HG03469 (cell line): ENCODE results near the gene TBC1D7.

Source experiments
- ATAC-seq: cut with Tn5 transposase; IDR thresholded peaks from one replicate; pipeline ENCODE4 v1.9.1; 2021; ENCODE audit warnings: mild to moderate bottlenecking, moderate library complexity, moderate number of reproducible peaks; ENCODE audit not compliant: unreplicated experiment

TBC1D7 gene

DNA sequence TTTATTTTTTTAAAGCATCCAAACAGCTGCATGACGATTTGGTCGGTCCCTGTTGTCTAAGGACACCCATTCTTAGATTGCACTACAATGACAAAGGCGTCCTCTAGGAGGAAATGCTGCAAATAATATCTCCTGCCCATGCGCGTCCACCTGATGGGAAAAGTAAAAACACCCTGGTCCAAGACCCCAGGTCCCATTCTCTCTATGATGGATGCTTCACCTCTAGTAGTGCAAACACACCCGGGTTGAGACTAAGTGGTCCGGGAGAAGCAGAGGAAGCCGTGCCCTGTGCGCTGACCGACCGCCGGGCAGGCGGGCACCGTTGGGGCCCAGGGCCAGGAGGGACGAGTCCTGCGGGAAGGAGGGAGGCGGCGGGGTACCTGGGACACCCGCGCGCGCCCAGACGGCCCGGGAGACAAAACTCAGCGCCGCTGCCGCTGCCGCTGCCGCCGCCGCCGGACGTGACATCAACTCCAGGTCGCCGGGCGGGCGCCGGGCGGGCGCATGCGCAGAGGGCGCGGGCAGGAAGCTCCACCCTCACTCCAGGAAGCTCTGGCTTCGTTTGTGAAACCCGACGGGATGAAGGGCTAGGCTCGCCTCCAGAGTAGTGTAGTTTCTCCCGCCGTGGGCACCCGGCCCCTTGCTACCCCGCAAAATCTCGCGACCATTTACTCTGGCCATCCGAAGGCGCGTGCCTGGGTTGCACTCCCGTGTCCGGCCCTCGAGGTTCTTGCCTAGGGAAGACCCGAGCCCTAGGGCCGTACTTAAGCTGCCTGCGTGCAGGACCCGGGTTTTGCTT, at the start of gene TBC1D7:
Gene TBC1D7 (minus strand): TSS at position 462 of the 799 bp plus-strand sequence. CDS start 1,639 bp downstream, outside the sequence.
- peak; percentile 58 for ATAC-seq

GRCh38 chr6:13377054-13377758, 48.9 kb upstream of the TBC1D7 start:
- ATAC-seq, result no peak

- ATAC-seq, result peak; percentile 47
Observed at GRCh38 chr6:13375360-13375878, 47.1 kb upstream of the TBC1D7 start.

DNA sequence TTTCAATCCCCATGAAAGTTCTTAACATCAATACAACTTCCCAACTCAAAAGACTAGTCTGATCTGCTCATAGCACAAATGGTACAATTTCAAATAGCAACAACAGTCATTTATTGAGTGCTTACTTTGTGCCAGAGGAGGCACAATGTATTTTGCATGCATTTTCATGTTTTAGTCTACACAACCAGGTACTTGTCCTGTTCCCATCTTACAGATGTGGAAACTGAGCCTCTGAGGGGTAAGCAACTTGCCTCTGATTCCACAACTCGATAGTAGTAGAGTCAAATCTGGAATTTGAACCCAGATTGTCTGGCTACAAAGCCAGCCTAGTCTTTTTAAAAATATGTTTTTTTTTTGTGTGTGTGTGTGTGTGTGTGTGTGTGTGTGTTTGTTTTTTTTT, 45.6 kb upstream of the TBC1D7 start:
- ATAC-seq, result no peak

DNA sequence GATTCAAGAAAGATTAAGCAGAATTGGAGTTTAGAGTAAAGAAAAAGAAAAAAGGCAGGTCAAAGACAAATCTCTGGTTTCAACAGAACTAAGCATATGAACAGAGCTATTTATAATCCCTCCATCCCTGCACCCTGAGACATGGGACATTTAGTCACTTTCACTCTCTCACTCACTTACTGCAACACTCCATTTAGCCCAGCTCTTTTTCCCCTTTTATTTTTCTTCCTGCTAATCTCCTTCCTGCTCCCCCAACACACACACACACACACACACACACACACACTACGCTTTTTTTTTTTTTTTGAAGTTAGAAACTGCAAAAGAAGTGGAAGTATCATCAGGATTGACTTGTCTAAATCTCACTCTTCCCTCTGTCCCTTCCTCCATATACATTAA, 45.1 kb upstream of the TBC1D7 start:
- ATAC-seq, result no peak

DNA sequence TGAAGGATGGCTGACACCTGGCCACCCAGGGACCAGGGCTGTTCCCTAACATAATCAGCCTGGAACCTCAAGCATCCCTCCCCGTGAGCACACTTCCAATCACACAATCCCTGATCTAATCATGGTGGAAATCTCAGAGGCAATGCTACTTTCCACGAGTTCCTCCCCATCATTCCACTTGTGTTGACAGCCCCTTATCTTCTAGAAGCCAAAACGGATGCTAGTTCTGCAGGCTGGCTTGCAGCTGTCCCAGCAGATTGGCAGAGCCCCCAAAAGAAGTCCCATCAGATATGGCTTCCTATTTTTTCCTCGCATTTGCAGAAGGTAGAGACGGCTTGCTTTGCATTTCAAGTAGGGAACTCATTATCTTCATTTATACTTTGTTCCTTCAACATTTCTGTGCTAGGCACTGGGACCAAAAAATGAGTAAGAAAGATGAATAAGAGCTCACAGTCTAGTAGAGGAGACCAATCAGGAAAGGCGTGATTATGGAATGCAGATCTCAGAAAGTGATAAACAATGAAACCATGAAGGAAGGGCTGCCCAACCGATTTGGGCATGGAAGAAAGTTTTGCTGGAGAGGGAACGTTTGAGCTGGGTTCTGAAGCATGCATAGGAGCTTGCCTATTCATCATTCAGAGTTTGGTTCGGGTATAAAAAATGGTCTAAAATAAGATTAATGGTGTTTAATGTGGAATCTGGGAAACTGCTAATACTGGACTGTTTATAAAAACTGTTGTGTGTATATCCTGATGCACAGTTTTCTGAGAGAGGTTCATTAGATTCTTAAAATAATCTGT, 44.6 kb upstream of the TBC1D7 start:
- ATAC-seq, result no peak

- ATAC-seq, result no peak
Observed at GRCh38 chr6:13372076-13372475, 43.7 kb upstream of the TBC1D7 start.

GRCh38 chr6:13371421-13372072, 43.2 kb upstream of the TBC1D7 start:
- ATAC-seq, result no peak

DNA sequence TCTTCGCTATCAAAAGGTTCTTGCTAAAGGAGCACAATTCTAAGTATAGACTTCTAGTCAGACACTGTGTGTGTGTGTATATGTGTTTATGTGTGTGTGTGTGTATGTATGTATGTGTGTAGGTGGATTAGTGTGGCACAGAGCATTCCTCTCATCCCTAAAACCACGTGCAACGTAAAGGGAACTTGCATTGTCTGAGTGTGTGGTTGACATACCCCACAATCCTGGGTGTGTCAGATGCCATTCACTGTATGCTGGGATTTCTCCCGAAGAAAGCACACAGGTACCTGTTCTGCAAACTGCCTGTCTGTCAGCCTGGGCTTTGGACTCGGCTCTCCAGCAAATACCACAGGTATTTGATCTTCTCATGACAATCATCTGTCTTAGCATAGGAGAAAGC, 42.3 kb upstream of the TBC1D7 start:
- no peak for ATAC-seq

DNA sequence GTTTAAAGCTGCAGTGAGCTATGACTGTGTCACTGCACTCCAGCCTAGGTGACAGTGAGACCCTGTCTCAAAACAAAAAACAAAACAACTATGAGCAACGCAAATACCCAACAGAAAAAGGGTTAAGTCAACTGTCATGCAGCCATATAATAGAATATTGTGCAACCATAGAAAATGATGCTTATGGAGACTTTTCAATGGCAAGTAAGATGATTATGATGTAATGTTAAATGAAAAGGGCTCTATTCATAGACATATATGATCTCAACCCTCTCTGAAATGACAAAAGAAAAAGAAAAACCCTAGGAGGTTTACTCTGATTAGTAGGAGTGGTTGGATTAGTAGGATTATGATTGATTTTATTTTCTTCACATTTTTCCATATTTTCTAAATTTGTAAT, 41.3 kb upstream of the TBC1D7 start:
- ATAC-seq, result no peak

DNA sequence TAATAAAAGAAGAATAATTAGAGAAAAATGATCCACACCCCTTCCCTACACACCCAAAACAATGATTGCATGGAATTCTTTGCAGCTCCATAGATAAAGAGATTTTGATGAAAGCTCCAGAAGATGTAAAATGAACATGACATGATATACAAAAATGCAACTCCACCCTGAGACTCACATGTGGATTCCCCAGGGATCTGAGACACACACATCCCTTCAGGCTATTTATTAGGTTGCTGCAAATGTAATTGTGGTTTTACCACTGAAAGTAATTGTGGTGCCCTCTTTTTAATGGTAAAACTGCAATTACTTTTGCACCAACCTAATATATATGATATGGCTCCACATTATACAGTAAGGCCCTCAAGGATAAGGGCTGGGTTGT, 40.4 kb upstream of the TBC1D7 start:
- ATAC-seq, result no peak

GRCh38 chr6:13368079-13368730, 39.9 kb upstream of the TBC1D7 start:
- no peak for ATAC-seq

DNA sequence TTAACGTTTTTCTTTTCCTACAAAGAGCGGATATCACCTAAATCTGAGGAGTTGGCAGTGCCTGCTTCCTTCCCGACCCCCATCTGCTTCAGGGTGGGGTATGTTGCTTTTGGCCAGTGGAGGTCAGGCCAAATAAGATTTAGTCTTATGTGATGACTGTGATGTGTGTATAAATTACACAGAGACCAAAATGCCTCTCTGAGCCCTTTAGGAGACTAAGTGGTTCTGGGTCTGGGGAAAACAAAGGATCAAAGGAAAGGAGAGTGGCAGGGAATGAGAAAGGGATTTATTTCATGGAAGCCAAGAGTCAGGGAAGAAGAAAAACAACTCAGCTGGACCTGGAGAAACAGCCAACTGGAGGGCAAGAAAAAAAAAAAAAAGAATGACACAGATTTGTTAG, 39.1 kb upstream of the TBC1D7 start:
- no peak for ATAC-seq

DNA sequence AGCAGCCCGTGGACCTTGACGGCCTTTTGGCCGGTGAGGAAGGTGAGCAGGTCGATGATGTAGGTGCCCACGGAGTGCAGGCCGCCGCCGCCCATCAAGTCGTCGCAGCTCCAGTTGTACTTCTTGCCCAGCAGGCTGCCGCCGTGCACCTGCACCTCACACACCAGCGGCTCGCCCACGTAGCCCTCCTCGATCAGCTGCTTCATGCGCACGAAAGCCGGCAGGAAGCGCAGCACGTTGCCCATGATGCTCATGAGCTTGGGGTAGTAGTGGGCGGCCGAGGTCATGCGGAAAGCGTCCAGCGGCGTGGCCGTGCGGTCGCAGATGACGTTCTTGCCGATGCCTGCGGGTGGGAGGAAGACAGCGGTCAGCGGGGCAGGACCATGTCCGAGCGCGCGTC, 37.0 kb upstream of the TBC1D7 start:
- no peak for ATAC-seq

GRCh38 chr6:13364842-13365241, 36.5 kb upstream of the TBC1D7 start:
- ATAC-seq, result no peak

GRCh38 chr6:13362412-13362811, 34.1 kb upstream of the TBC1D7 start:
- ATAC-seq, result no peak

GRCh38 chr6:13360671-13361540, 32.6 kb upstream of the TBC1D7 start:
- ATAC-seq, result no peak

GRCh38 chr6:13359287-13359686, 30.9 kb upstream of the TBC1D7 start:
- ATAC-seq, result no peak

DNA sequence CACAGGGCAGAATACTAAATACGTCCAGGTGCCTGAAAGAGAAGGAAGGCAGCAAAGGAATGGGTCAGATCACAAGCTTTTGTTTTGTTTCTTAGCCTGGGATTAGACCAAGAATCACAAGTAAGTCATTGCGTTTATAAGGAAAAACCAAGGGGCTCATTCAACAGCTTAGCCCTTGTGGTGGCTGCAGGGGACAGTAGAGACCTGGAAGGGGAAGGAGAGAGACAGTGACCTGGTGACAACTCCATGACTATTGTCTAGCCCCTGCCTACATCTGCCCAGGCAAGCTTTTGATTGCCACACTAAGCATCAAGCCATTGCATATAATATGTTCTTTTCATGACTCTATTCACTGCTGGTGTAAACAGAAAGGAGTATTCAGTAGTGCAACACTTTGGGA, 30.2 kb upstream of the TBC1D7 start:
- ATAC-seq, result no peak
